Measurements from ENCODE around the gene TNRC18.

GRCh38 chr7:5426226-5426475 is 2.5 kb upstream of the TNRC18 start:
- TF ChIP-seq EZH2 (IDR thresholded peaks at IDR 0.05; ENCODE audit: borderline replicate concordance, low read length) (no peak), CTCF (IDR thresholded peaks at IDR 0.05; ENCODE audit: low read length) (no peak)
